Measurements from ENCODE around the gene TRAPPC2L. TPM values are rescaled to one million over a fixed set of nuclear protein-coding genes. Genes with fewer than 3 reads are reported as not detected.

Gene TRAPPC2L
- total and polyA plus RNA-seq, 2 experiments from 2014 or later: 58.7 to 215 TPM

GRCh38 chr16:88847654-88848053 is 9.3 kb upstream of the TRAPPC2L start:
- H3K79me2 ChIP-seq: no peaks in the 10 kb centered on the region
- H3K27me3 ChIP-seq: no peaks in the 10 kb centered on the region
- H3K36me3 ChIP-seq (replicated peaks; ENCODE audit: insufficient read depth, low read depth): no peaks in the 10 kb centered on the region
- H3K9me3 ChIP-seq (ENCODE audit: low read depth): no peaks in the 10 kb centered on the region
- H4K20me1 ChIP-seq (ENCODE audit: insufficient read depth, poor library complexity, severe bottlenecking): no peaks in the 10 kb centered on the region
- no peaks in the 10 kb centered on the region for H3K9me2 ChIP-seq (replicated peaks; ENCODE audit: insufficient read depth)
- no peak overlapping the region for H3K4me2 ChIP-seq
- DNase-seq (ENCODE audit: low spot score): no peak
- H3K27ac ChIP-seq: no peak overlapping the region
- 98% methylated on average over 16 of the region's 18 CpGs for WGBS (ENCODE audit: low lambda C conversion rate, missing lambda C conversion rate)
- H3K4me1 ChIP-seq (ENCODE audit: insufficient read depth): no peaks in the 10 kb centered on the region
- TF ChIP-seq CTCF (IDR thresholded peaks at IDR 0.05; ENCODE audit: poor library complexity) (no peak), EZH2phosphoT487 (IDR thresholded peaks at IDR 0.05; ENCODE audit: low read depth, severe bottlenecking, unreplicated experiment) (no peak), EZH2 (IDR thresholded peaks at IDR 0.05; ENCODE audit: borderline replicate concordance) (no peak)
- H3K4me3 ChIP-seq: no peak overlapping the region
- no peak overlapping the region for H2AFZ ChIP-seq

- WGBS (ENCODE audit: low lambda C conversion rate, missing lambda C conversion rate): 93% methylated on average over 14 of the region's 21 CpGs
- TF ChIP-seq EZH2 (IDR thresholded peaks at IDR 0.05; ENCODE audit: borderline replicate concordance) (no peak), CTCF (IDR thresholded peaks at IDR 0.05; ENCODE audit: poor library complexity) (no peak), EZH2phosphoT487 (IDR thresholded peaks at IDR 0.05; ENCODE audit: low read depth, severe bottlenecking, unreplicated experiment) (no peak)
Observed at GRCh38 chr16:88848557-88848956, 8.4 kb upstream of the TRAPPC2L start.

GRCh38 chr16:88850531-88851199 is 6.3 kb upstream of the TRAPPC2L start:
- Histone ChIP-seq H3K36me3 (replicated peaks; ENCODE audit: insufficient read depth, low read depth) (no peaks in the 10 kb centered on the region), H3K79me2 (peaks cover 4% of the 10 kb centered on the region), H4K20me1 (ENCODE audit: insufficient read depth, poor library complexity, severe bottlenecking) (peaks cover 1% of the 10 kb centered on the region), H3K27ac (no peak overlapping the region), H3K9me3 (ENCODE audit: low read depth) (no peaks in the 10 kb centered on the region), H3K4me1 (ENCODE audit: insufficient read depth) (peaks cover 2% of the 10 kb centered on the region), H3K4me3 (no peak overlapping the region), H3K9me2 (replicated peaks; ENCODE audit: insufficient read depth) (no peaks in the 10 kb centered on the region), H3K27me3 (no peaks in the 10 kb centered on the region), H3K4me2 (no peak overlapping the region), H2AFZ (no peak overlapping the region)
- TF ChIP-seq EZH2 (IDR thresholded peaks at IDR 0.05; ENCODE audit: borderline replicate concordance): no peak
- WGBS (ENCODE audit: low lambda C conversion rate, missing lambda C conversion rate): 97% methylated on average over 33 of the region's 33 CpGs
- DNase-seq (ENCODE audit: low spot score): no peak

More at GRCh38 chr16:88848557-88848956, 8.4 kb upstream of the TRAPPC2L start:
- Histone ChIP-seq H3K27me3 (no peaks in the 10 kb centered on the region), H3K27ac (no peak overlapping the region), H3K9me3 (ENCODE audit: low read depth) (no peaks in the 10 kb centered on the region), H3K9me2 (replicated peaks; ENCODE audit: insufficient read depth) (no peaks in the 10 kb centered on the region), H3K4me3 (no peak overlapping the region), H4K20me1 (ENCODE audit: insufficient read depth, poor library complexity, severe bottlenecking) (no peaks in the 10 kb centered on the region), H3K36me3 (replicated peaks; ENCODE audit: insufficient read depth, low read depth) (no peaks in the 10 kb centered on the region), H3K79me2 (no peaks in the 10 kb centered on the region), H2AFZ (no peak overlapping the region), H3K4me1 (ENCODE audit: insufficient read depth) (no peaks in the 10 kb centered on the region), H3K4me2 (no peak overlapping the region)
- no peak for DNase-seq (ENCODE audit: low spot score)

GRCh38 chr16:88851616-88852015 is 5.3 kb upstream of the TRAPPC2L start:
- H3K36me3 ChIP-seq (replicated peaks; ENCODE audit: insufficient read depth, low read depth): no peaks in the 10 kb centered on the region
- H3K4me2 ChIP-seq: no peak overlapping the region
- 93% methylated on average over 19 of the region's 19 CpGs for WGBS (ENCODE audit: low lambda C conversion rate, missing lambda C conversion rate)
- no peaks in the 10 kb centered on the region for H3K9me3 ChIP-seq (ENCODE audit: low read depth)
- peaks cover 11% of the 10 kb centered on the region for H3K79me2 ChIP-seq
- H2AFZ ChIP-seq: no peak overlapping the region
- H3K27ac ChIP-seq: no peak overlapping the region
- TF ChIP-seq CTCF (IDR thresholded peaks at IDR 0.05; ENCODE audit: poor library complexity) (no peak), EZH2phosphoT487 (IDR thresholded peaks at IDR 0.05; ENCODE audit: low read depth, severe bottlenecking, unreplicated experiment) (no peak), EZH2 (IDR thresholded peaks at IDR 0.05; ENCODE audit: borderline replicate concordance) (no peak)
- H3K27me3 ChIP-seq: no peaks in the 10 kb centered on the region
- no peak for DNase-seq (ENCODE audit: low spot score)
- H3K4me3 ChIP-seq: no peak overlapping the region
- peaks cover 3% of the 10 kb centered on the region for H4K20me1 ChIP-seq (ENCODE audit: insufficient read depth, poor library complexity, severe bottlenecking)
- peaks cover 5% of the 10 kb centered on the region for H3K4me1 ChIP-seq (ENCODE audit: insufficient read depth)
- H3K9me2 ChIP-seq (replicated peaks; ENCODE audit: insufficient read depth): no peaks in the 10 kb centered on the region

All from hepatocyte (in vitro differentiated cells).